Activated B cell treated with CpG ODN at 0.5 μM for 24 hours (primary cell): Measurements from ENCODE around the gene CLRN2. TPM values are rescaled to one million over a fixed set of nuclear protein-coding genes. Genes with fewer than 3 reads are reported as not detected.

ENCODE experiments used
- ATAC-seq: fragments of 200-7000 bp; cut with Tn5 transposase; one replicate; pipeline ENCODE4 v1.10.0; 2021; ENCODE audit warnings: low read depth, mild to moderate bottlenecking, moderate library complexity
- CTCF ChIA-PET: fragments of 350-600 bp; sonication (Branson Sonifier 250); formaldehyde crosslinking; loops from one replicate; lab custom pipeline; 2021; ENCODE audit warnings: antibody characterized with exemption; lab: Charles Lee
- POLR2A ChIA-PET: fragments of 350-600 bp; sonication (Branson Sonifier 250); formaldehyde crosslinking; loops from one replicate; lab custom pipeline; 2021; ENCODE audit warnings: antibody characterized with exemption; lab: Charles Lee
- DNase-seq: peaks from one replicate; pipeline ENCODE4 v3.0.0; 2022
- H3K27ac Mint-ChIP-seq: one replicate; pipeline ENCODE4 v1.8.0; 2020; ENCODE audit warnings: mixed read lengths
- H3K27me3 Mint-ChIP-seq: one replicate; pipeline ENCODE4 v1.8.0; 2021; ENCODE audit warnings: mixed read lengths
- H3K36me3 Mint-ChIP-seq: one replicate; pipeline ENCODE4 v1.8.0; 2021; ENCODE audit warnings: low read depth, mixed read lengths
- H3K4me1 Mint-ChIP-seq: one replicate; pipeline ENCODE4 v1.8.0; 2021; ENCODE audit warnings: mixed read lengths
- H3K4me3 Mint-ChIP-seq: one replicate; pipeline ENCODE4 v1.8.0; 2020; ENCODE audit warnings: mild to moderate bottlenecking, mixed read lengths
- H3K9me3 Mint-ChIP-seq: one replicate; pipeline ENCODE4 v1.8.0; 2020; ENCODE audit warnings: mixed read lengths
- CTCF ChIP-seq: fragments of 200-600 bp; IDR thresholded peaks from one replicate; pipeline ENCODE4 v1.8.0; 2022; ENCODE audit warnings: antibody characterized with exemption, mild to moderate bottlenecking
- intact Hi-C: fragments of 100-400 bp; cut with micrococcal nuclease; formaldehyde crosslinking; loops from one replicate; pipeline ENCODE4 v1.15.1; 2024
- total RNA-seq: library from RNA; stranded (reverse); gene quantifications from 2 replicates; pipeline ENCODE4 v1.2.3, GENCODE V29; 2022

CLRN2 gene
- total RNA-seq, 1 donor from 2014 or later = not detected

- Mint-ChIP-seq H3K36me3 (no peaks in the 10 kb centered on the region), H3K9me3 (no peaks in the 10 kb centered on the region), H3K27ac (no peak overlapping the region), H3K4me3 (no peak overlapping the region), H3K27me3 (peaks cover 20% of the 10 kb centered on the region), H3K4me1 (no peaks in the 10 kb centered on the region)
- ATAC-seq = no peak
- POLR2A ChIA-PET = no interaction called here
- intact Hi-C loops = no loop called here
- no peak for TF ChIP-seq CTCF
- DNase-seq = no peak
- CTCF ChIA-PET = no interaction called here
These were observed 8.7 kb downstream of the CLRN2 start for GRCh38 chr4:17523662-17524061.

- Mint-ChIP-seq H3K9me3 (no peaks in the 10 kb centered on the region), H3K27me3 (peaks cover 22% of the 10 kb centered on the region), H3K4me1 (no peaks in the 10 kb centered on the region), H3K4me3 (no peak overlapping the region), H3K27ac (no peak overlapping the region), H3K36me3 (no peaks in the 10 kb centered on the region)
- TF ChIP-seq CTCF = no peak
- POLR2A ChIA-PET = no interaction called here
- ATAC-seq (no peak), DNase-seq (no peak)
- intact Hi-C loops = no loop called here
- CTCF ChIA-PET = no interaction called here
These were observed 11.9 kb downstream of the CLRN2 start for GRCh38 chr4:17526695-17527477.

GRCh38 chr4:17528551-17529165, 13.7 kb downstream of the CLRN2 start:
- TF ChIP-seq CTCF = no peak
- no peaks in the 10 kb centered on the region for H3K9me3 Mint-ChIP-seq
- ATAC-seq (no peak), DNase-seq (no peak)
- no peaks in the 10 kb centered on the region for H3K4me1 Mint-ChIP-seq
- H3K36me3 Mint-ChIP-seq = no peaks in the 10 kb centered on the region
- CTCF ChIA-PET = no interaction called here
- POLR2A ChIA-PET = no interaction called here
- intact Hi-C loops = no loop called here
- H3K4me3 Mint-ChIP-seq = no peak overlapping the region
- peaks cover 22% of the 10 kb centered on the region for H3K27me3 Mint-ChIP-seq
- no peak overlapping the region for H3K27ac Mint-ChIP-seq

- Mint-ChIP-seq H3K4me1 (no peaks in the 10 kb centered on the region), H3K9me3 (no peaks in the 10 kb centered on the region), H3K27me3 (peaks cover 18% of the 10 kb centered on the region), H3K27ac (no peak overlapping the region), H3K4me3 (no peak overlapping the region), H3K36me3 (no peaks in the 10 kb centered on the region)
- DNase-seq (no peak), ATAC-seq (no peak)
- TF ChIP-seq CTCF = no peak
- POLR2A ChIA-PET = no interaction called here
- intact Hi-C loops = no loop called here
- CTCF ChIA-PET = no interaction called here
These were observed 16.7 kb downstream of the CLRN2 start for GRCh38 chr4:17531538-17532285.

GRCh38 chr4:17534705-17535104, 19.7 kb downstream of the CLRN2 start:
- intact Hi-C loops = no loop called here
- no peak overlapping the region for H3K27ac Mint-ChIP-seq
- H3K4me1 Mint-ChIP-seq = no peaks in the 10 kb centered on the region
- no peak for TF ChIP-seq CTCF
- POLR2A ChIA-PET = no interaction called here
- ATAC-seq (no peak), DNase-seq (no peak)
- CTCF ChIA-PET = no interaction called here
- H3K27me3 Mint-ChIP-seq = peaks cover 2% of the 10 kb centered on the region
- no peaks in the 10 kb centered on the region for H3K36me3 Mint-ChIP-seq
- no peaks in the 10 kb centered on the region for H3K9me3 Mint-ChIP-seq
- H3K4me3 Mint-ChIP-seq = no peak overlapping the region
